ENCODE results near the gene ROBO1.

ROBO1 gene

GRCh38 chr3:79664455-79664854 is 103.3 kb downstream of the ROBO1 start:
- no peak for DNase-seq

- DNase-seq: no peak
These were observed 105.9 kb downstream of the ROBO1 start for GRCh38 chr3:79661896-79662295.

GRCh38 chr3:79657076-79657475 is 110.7 kb downstream of the ROBO1 start:
- no peak for DNase-seq

- DNase-seq: no peak
These were observed 113.8 kb downstream of the ROBO1 start for GRCh38 chr3:79654019-79654418.

GRCh38 chr3:79653266-79653830 is 114.5 kb downstream of the ROBO1 start:
- no peak for DNase-seq

- DNase-seq: peak; percentile 61
These were observed 116.2 kb downstream of the ROBO1 start for GRCh38 chr3:79651536-79652065.

- DNase-seq: no peak
These were observed 127.9 kb downstream of the ROBO1 start for GRCh38 chr3:79639855-79640254.

- DNase-seq: no peak
These were observed 131.4 kb downstream of the ROBO1 start for GRCh38 chr3:79636372-79636771.

GRCh38 chr3:79632842-79633241 is 135.0 kb downstream of the ROBO1 start:
- no peak for DNase-seq

- DNase-seq: no peak
These were observed 148.9 kb downstream of the ROBO1 start for GRCh38 chr3:79618883-79619282.

GRCh38 chr3:79606414-79606813 is 161.4 kb downstream of the ROBO1 start:
- no peak for DNase-seq

GRCh38 chr3:79604681-79605080 is 163.1 kb downstream of the ROBO1 start:
- no peak for DNase-seq

GRCh38 chr3:79602385-79602784 is 165.4 kb downstream of the ROBO1 start:
- DNase-seq: no peak

GRCh38 chr3:79598594-79598993 is 169.2 kb downstream of the ROBO1 start:
- no peak for DNase-seq

GRCh38 chr3:79597709-79598108 is 170.1 kb downstream of the ROBO1 start:
- no peak for DNase-seq

GRCh38 chr3:79587150-79587549 is 180.6 kb downstream of the ROBO1 start:
- DNase-seq: no peak

GRCh38 chr3:79586232-79586631 is 181.6 kb downstream of the ROBO1 start:
- no peak for DNase-seq

GRCh38 chr3:79572930-79573329 is 194.9 kb downstream of the ROBO1 start:
- DNase-seq: no peak

- no peak for DNase-seq
These were observed 198.9 kb downstream of the ROBO1 start for GRCh38 chr3:79568938-79569337.

- DNase-seq: no peak
These were observed 203.6 kb downstream of the ROBO1 start for GRCh38 chr3:79564192-79564591.

- DNase-seq: no peak
These were observed 207.1 kb downstream of the ROBO1 start for GRCh38 chr3:79560698-79561097.

- DNase-seq: no peak
These were observed 208.9 kb downstream of the ROBO1 start for GRCh38 chr3:79558943-79559342.

GRCh38 chr3:79555655-79556054 is 212.1 kb downstream of the ROBO1 start:
- no peak for DNase-seq

GRCh38 chr3:79551997-79552396 is 215.8 kb downstream of the ROBO1 start:
- DNase-seq: no peak

- no peak for DNase-seq
These were observed 216.4 kb downstream of the ROBO1 start for GRCh38 chr3:79551321-79551892.

Data from NCI-H187 treated with DMSO at 0.1 percent for 48 hours (cell line).